Measurements from ENCODE around the gene SUV39H1.

Gene SUV39H1

DNA sequence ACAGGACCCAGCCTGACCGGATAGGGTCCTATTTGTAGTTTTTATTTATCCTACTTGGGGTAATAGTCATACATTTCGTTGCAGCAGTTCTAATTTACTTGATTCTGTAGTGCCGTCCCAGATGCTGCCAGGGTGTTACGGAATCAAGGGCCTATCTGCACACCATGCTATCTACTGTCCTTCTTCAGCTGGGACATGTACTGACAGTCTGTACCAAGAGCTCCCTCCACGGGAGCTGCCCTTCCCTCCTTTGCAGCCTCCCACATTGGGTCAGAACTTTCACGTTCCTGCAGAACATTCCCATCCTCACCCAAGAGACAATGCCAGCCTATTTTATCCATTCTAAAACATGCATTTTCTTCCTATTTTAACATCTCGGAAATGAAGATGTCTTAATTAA lies 6.7 kb downstream of the SUV39H1 start:
- Histone ChIP-seq H3K4me1 (ENCODE audit: control insufficient read depth, insufficient read depth, low read length) (no peaks in the 10 kb centered on the region), H3K4me3 (ENCODE audit: low read length) (no peak overlapping the region), H3K36me3 (ENCODE audit: insufficient read depth, low read length) (peaks cover 7% of the 10 kb centered on the region), H3K9ac (ENCODE audit: low read depth, low read length) (no peak overlapping the region), H3K27me3 (ENCODE audit: control insufficient read depth, insufficient read depth, low read length) (no peaks in the 10 kb centered on the region), H3K4me2 (ENCODE audit: low read length) (no peak overlapping the region), H3K9me3 (replicated peaks; ENCODE audit: low read length) (no peaks in the 10 kb centered on the region)

GRCh38 chrX:48703642-48704481 lies 7.3 kb downstream of the SUV39H1 start:
- H3K4me1 ChIP-seq (ENCODE audit: control insufficient read depth, insufficient read depth, low read length), result no peaks in the 10 kb centered on the region
- no peak overlapping the region for H3K9ac ChIP-seq (ENCODE audit: low read depth, low read length)
- H3K27me3 ChIP-seq (ENCODE audit: control insufficient read depth, insufficient read depth, low read length), result no peaks in the 10 kb centered on the region
- no peak overlapping the region for H3K4me2 ChIP-seq (ENCODE audit: low read length)
- H3K36me3 ChIP-seq (ENCODE audit: insufficient read depth, low read length), result peaks cover 7% of the 10 kb centered on the region
- no peaks in the 10 kb centered on the region for H3K9me3 ChIP-seq (replicated peaks; ENCODE audit: low read length)
- H3K4me3 ChIP-seq (ENCODE audit: low read length), result no peak overlapping the region

DNA sequence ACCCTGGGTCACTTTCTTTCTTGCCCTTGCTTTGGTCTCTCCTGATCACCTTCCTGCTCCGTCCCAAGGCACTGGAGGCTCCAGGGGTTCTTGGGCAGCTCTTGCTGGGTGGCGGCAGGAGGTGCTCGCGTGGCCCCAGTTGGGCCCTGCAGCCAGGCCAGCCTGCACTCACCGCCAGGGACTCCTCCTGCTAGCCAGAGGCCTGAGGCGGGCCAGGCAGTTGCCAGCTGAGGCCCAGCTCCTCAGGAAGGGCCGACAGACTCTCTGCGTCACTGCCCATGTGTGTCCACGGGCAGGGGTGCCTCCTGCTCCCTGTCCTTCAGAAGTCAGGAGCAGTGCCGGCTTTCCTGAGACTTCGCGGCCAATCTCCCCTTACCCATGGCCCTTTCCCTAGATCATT lies 9.3 kb downstream of the SUV39H1 start:
- Histone ChIP-seq H3K36me3 (ENCODE audit: insufficient read depth, low read length) (peaks cover 7% of the 10 kb centered on the region), H3K9me3 (replicated peaks; ENCODE audit: low read length) (no peaks in the 10 kb centered on the region), H3K4me2 (ENCODE audit: low read length) (no peak overlapping the region), H3K4me1 (ENCODE audit: control insufficient read depth, insufficient read depth, low read length) (no peaks in the 10 kb centered on the region), H3K4me3 (ENCODE audit: low read length) (no peak overlapping the region), H3K27me3 (ENCODE audit: control insufficient read depth, insufficient read depth, low read length) (no peaks in the 10 kb centered on the region), H3K9ac (ENCODE audit: low read depth, low read length) (no peak overlapping the region)

DNA sequence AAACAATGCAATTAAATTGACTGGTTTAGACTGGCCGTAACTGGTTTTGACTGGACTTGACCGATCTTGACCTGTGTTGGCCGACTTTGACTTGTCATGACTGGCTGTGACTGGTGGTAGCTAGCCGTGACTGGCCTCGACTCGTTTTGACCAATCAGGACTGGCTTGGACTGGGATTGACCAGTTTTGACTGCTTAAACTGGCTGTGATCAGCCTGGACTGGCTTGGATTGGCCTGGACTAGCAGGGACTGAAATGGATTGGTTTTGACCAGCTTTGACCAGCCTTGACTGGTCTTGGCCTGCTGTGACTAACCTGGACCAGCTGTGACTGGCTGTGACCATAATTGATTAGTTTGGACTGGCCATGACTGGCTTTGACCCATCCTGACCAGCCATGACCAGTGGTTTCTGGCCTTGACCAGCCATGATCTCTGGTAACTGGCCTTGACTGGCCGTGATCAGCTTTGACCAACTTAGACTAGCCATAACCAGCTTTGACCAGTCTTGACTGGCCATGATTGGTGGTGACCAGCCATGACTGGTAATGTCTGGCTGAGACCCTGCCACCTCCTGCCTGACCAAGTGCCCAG lies 13.1 kb downstream of the SUV39H1 start:
- peaks cover 7% of the 10 kb centered on the region for H3K4me1 ChIP-seq (ENCODE audit: control insufficient read depth, insufficient read depth, low read length)
- no peak overlapping the region for H3K9ac ChIP-seq (ENCODE audit: low read depth, low read length)
- H3K4me2 ChIP-seq (ENCODE audit: low read length), result no peak overlapping the region
- H3K4me3 ChIP-seq (ENCODE audit: low read length), result no peak overlapping the region
- peaks cover 4% of the 10 kb centered on the region for H3K36me3 ChIP-seq (ENCODE audit: insufficient read depth, low read length)
- H3K27me3 ChIP-seq (ENCODE audit: control insufficient read depth, insufficient read depth, low read length), result no peaks in the 10 kb centered on the region
- H3K9me3 ChIP-seq (replicated peaks; ENCODE audit: low read length), result no peaks in the 10 kb centered on the region

DNA sequence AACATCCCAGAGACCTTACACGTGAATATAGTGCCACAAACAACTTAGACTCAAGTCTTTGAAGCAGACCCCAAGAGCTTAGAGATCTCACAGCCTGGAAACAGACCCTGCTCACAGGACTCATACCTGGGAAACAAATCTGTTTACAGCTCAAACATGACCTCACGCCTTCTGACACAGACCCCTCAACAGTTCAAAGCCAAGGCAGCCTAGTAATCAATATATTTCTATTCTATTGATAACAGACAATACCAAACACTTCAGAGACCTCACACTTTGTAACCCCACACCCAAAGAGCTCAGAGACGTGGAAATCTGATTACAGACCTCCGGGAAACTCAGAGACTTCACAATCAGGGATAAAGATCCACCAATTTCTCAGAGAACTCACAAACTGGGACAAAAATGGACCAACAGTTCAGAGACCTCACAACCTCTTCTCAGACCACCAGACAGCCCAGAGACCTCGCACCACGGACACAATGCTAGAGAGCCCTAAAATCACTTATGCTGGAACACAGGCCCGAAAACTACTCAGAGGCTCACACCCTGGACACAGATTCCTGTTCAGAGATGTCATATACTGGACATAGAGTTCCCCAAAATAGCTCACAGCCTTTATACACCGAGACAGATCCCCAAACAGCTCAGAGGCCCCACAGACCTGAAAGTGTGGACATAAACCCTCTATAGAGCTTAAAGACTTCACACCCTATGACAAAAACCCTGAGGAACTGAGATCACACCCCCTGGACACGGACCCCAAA lies 14.8 kb downstream of the SUV39H1 start:
- Histone ChIP-seq H3K4me1 (ENCODE audit: control insufficient read depth, insufficient read depth, low read length) (peaks cover 18% of the 10 kb centered on the region), H3K9ac (ENCODE audit: low read depth, low read length) (no peak overlapping the region), H3K4me2 (ENCODE audit: low read length) (no peak overlapping the region), H3K9me3 (replicated peaks; ENCODE audit: low read length) (no peaks in the 10 kb centered on the region), H3K36me3 (ENCODE audit: insufficient read depth, low read length) (no peaks in the 10 kb centered on the region), H3K4me3 (ENCODE audit: low read length) (no peak overlapping the region), H3K27me3 (ENCODE audit: control insufficient read depth, insufficient read depth, low read length) (no peaks in the 10 kb centered on the region)

- Histone ChIP-seq H3K36me3 (ENCODE audit: insufficient read depth, low read length) (no peaks in the 10 kb centered on the region), H3K9ac (ENCODE audit: low read depth, low read length) (no peak overlapping the region), H3K9me3 (replicated peaks; ENCODE audit: low read length) (no peaks in the 10 kb centered on the region), H3K4me3 (ENCODE audit: low read length) (no peak overlapping the region), H3K4me2 (ENCODE audit: low read length) (no peak overlapping the region), H3K27me3 (ENCODE audit: control insufficient read depth, insufficient read depth, low read length) (no peaks in the 10 kb centered on the region), H3K4me1 (ENCODE audit: control insufficient read depth, insufficient read depth, low read length) (peaks cover 18% of the 10 kb centered on the region)
Measured at GRCh38 chrX:48711929-48712505, 15.5 kb downstream of the SUV39H1 start.

DNA sequence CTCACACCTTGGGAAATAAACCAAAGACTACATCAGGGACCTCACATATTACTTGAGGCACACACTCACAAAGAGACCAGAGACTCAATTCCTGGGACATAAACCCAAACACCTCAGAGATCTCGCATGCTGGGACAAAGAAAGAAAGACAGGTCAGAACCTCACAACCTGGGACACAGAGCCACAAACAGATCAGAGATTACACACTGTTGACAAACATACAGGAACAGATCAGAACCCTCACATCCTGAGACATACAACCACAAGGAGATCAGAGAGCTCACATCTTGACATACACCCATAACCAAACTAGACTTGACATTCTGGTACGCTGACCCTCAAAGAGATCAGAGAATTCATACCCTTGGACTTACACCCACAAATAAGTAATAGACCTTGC lies 17.3 kb downstream of the SUV39H1 start:
- Histone ChIP-seq H3K9me3 (replicated peaks; ENCODE audit: low read length) (no peaks in the 10 kb centered on the region), H3K36me3 (ENCODE audit: insufficient read depth, low read length) (no peaks in the 10 kb centered on the region), H3K9ac (ENCODE audit: low read depth, low read length) (no peak overlapping the region), H3K27me3 (ENCODE audit: control insufficient read depth, insufficient read depth, low read length) (no peaks in the 10 kb centered on the region), H3K4me2 (ENCODE audit: low read length) (no peak overlapping the region), H3K4me1 (ENCODE audit: control insufficient read depth, insufficient read depth, low read length) (peaks cover 18% of the 10 kb centered on the region), H3K4me3 (ENCODE audit: low read length) (no peak overlapping the region)

DNA sequence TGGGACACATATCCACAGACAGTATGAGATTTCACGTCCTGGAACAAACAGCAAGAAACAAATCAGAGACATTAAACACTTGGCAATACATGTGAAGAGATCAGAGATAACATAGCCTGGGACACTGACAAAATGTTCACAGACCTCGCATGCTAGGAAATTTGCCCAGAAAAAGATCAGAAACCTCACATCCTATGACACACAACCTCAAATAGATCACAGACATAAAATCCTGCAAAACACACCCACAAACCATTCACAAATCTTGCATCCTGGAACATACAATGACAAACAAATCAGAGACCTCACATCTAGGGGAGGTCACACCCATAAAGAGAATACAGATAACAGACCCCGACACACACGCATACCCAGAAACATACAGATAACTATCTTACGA lies 18.0 kb downstream of the SUV39H1 start:
- H3K4me1 ChIP-seq (ENCODE audit: control insufficient read depth, insufficient read depth, low read length), result peaks cover 18% of the 10 kb centered on the region
- H3K4me2 ChIP-seq (ENCODE audit: low read length), result peak overlapping the region; percentile 11
- no peaks in the 10 kb centered on the region for H3K36me3 ChIP-seq (ENCODE audit: insufficient read depth, low read length)
- no peaks in the 10 kb centered on the region for H3K27me3 ChIP-seq (ENCODE audit: control insufficient read depth, insufficient read depth, low read length)
- H3K4me3 ChIP-seq (ENCODE audit: low read length), result no peak overlapping the region
- no peaks in the 10 kb centered on the region for H3K9me3 ChIP-seq (replicated peaks; ENCODE audit: low read length)
- H3K9ac ChIP-seq (ENCODE audit: low read depth, low read length), result no peak overlapping the region

DNA sequence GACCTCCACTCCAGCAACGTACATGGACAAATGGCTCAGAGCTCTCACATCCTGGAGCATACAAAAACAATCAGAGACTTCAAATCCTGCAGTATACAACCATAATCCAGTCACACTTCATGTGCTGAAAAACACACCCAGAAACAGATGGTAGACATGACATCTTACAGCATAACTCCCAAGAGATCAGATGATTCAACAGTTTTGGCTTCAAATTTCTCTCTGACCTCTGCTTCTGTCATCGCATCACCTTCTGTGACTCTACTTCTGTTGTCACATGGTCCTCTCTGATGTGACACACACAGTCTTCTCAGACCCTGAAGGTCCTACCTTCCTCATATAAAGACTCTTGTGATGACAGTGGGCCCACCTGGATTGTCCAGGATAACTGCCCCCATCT lies 18.5 kb downstream of the SUV39H1 start:
- H3K4me1 ChIP-seq (ENCODE audit: control insufficient read depth, insufficient read depth, low read length), result peaks cover 18% of the 10 kb centered on the region
- H3K4me3 ChIP-seq (ENCODE audit: low read length), result no peak overlapping the region
- H3K36me3 ChIP-seq (ENCODE audit: insufficient read depth, low read length), result no peaks in the 10 kb centered on the region
- H3K9ac ChIP-seq (ENCODE audit: low read depth, low read length), result no peak overlapping the region
- H3K27me3 ChIP-seq (ENCODE audit: control insufficient read depth, insufficient read depth, low read length), result no peaks in the 10 kb centered on the region
- H3K4me2 ChIP-seq (ENCODE audit: low read length), result peak overlapping the region; percentile 11
- H3K9me3 ChIP-seq (replicated peaks; ENCODE audit: low read length), result no peaks in the 10 kb centered on the region

DNA sequence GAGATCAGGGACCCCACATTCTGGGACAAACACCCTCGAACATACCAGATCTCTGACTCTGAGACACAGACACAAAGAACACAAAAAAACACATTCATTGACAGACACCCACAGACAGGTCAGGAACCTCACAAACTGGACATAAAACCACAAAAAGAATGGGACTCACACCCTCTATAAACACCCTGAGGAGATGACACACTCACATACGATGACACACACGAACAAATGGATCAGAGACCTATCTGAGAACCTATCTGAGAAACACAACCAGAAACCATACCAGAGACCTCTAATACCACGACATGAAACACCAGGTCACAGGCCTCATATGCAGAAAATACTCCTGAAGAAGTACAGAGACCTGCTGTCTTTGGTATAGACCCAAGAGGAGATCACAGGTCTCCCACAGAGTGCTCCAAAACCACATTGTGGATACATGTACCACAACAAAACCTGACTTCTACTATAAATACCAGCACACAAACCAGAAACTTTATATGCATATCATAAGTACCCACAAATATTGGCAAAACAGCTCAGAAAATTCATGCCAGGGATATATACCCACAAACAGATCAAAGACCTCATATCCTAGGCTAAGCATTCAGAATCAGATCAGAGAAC lies 19.5 kb downstream of the SUV39H1 start:
- Histone ChIP-seq H3K4me3 (ENCODE audit: low read length) (no peak overlapping the region), H3K4me1 (ENCODE audit: control insufficient read depth, insufficient read depth, low read length) (peaks cover 18% of the 10 kb centered on the region), H3K36me3 (ENCODE audit: insufficient read depth, low read length) (no peaks in the 10 kb centered on the region), H3K27me3 (ENCODE audit: control insufficient read depth, insufficient read depth, low read length) (no peaks in the 10 kb centered on the region), H3K9me3 (replicated peaks; ENCODE audit: low read length) (no peaks in the 10 kb centered on the region), H3K9ac (ENCODE audit: low read depth, low read length) (no peak overlapping the region), H3K4me2 (ENCODE audit: low read length) (no peak overlapping the region)

- H3K4me3 ChIP-seq (ENCODE audit: low read length), result no peak overlapping the region
- H3K9ac ChIP-seq (ENCODE audit: low read depth, low read length), result no peak overlapping the region
- no peaks in the 10 kb centered on the region for H3K9me3 ChIP-seq (replicated peaks; ENCODE audit: low read length)
- H3K4me1 ChIP-seq (ENCODE audit: control insufficient read depth, insufficient read depth, low read length), result peaks cover 8% of the 10 kb centered on the region
- no peaks in the 10 kb centered on the region for H3K27me3 ChIP-seq (ENCODE audit: control insufficient read depth, insufficient read depth, low read length)
- H3K4me2 ChIP-seq (ENCODE audit: low read length), result no peak overlapping the region
- H3K36me3 ChIP-seq (ENCODE audit: insufficient read depth, low read length), result no peaks in the 10 kb centered on the region
Measured at GRCh38 chrX:48719958-48720357, 23.4 kb downstream of the SUV39H1 start.
